Measurements from ENCODE around the gene PSMD6.

The PSMD6 gene

GRCh38 chr3:64023187-64023860, at the start of gene PSMD6:
PSMD6 (minus strand) TSS chr3:64023494; CDS start chr3:64023419, 75 bp downstream.
- peaks cover 17% of the 10 kb centered on the region for H3K36me3 ChIP-seq (ENCODE audit: insufficient read depth, low read length)
- peak within 1 kb of the TSS; percentile 64 for H3K27ac ChIP-seq (ENCODE audit: low read depth, low read length)
- no peaks in the 10 kb centered on the region; the same call in 1 of the 2 replicates for H3K27me3 ChIP-seq (ENCODE audit: insufficient read depth, low read length)
- H3K4me3 ChIP-seq (ENCODE audit: low read depth, low read length): peak within 1 kb of the TSS; percentile 97
- H3K4me1 ChIP-seq (ENCODE audit: control insufficient read depth, insufficient read depth, low read length, unreplicated experiment): peaks cover 13% of the 10 kb centered on the region
- H3K79me2 ChIP-seq (ENCODE audit: control insufficient read depth, insufficient read depth, low read length, unreplicated experiment): peaks cover 32% of the 10 kb centered on the region
- H2AFZ ChIP-seq (ENCODE audit: low read length, unreplicated experiment): peak within 1 kb of the TSS; percentile 95

- H3K27me3 ChIP-seq (ENCODE audit: insufficient read depth, low read length): no peaks in the 10 kb centered on the region
- peaks cover 13% of the 10 kb centered on the region for H3K4me1 ChIP-seq (ENCODE audit: control insufficient read depth, insufficient read depth, low read length, unreplicated experiment)
- H3K27ac ChIP-seq (ENCODE audit: low read depth, low read length): no peak overlapping the region
- H3K36me3 ChIP-seq (ENCODE audit: insufficient read depth, low read length): no peaks in the 10 kb centered on the region
- H2AFZ ChIP-seq (ENCODE audit: low read length, unreplicated experiment): no peak overlapping the region
- no peaks in the 10 kb centered on the region for H3K79me2 ChIP-seq (ENCODE audit: control insufficient read depth, insufficient read depth, low read length, unreplicated experiment)
- no peak overlapping the region for H3K4me3 ChIP-seq (ENCODE audit: low read depth, low read length)
These were observed 48.8 kb upstream of the PSMD6 start for GRCh38 chr3:64072126-64072525.

GRCh38 chr3:64070704-64071103, 47.4 kb upstream of the PSMD6 start:
- no peak overlapping the region for H2AFZ ChIP-seq (ENCODE audit: low read length, unreplicated experiment)
- no peaks in the 10 kb centered on the region for H3K36me3 ChIP-seq (ENCODE audit: insufficient read depth, low read length)
- no peaks in the 10 kb centered on the region for H3K79me2 ChIP-seq (ENCODE audit: control insufficient read depth, insufficient read depth, low read length, unreplicated experiment)
- H3K4me3 ChIP-seq (ENCODE audit: low read depth, low read length): no peak overlapping the region
- no peak overlapping the region for H3K27ac ChIP-seq (ENCODE audit: low read depth, low read length)
- peaks cover 13% of the 10 kb centered on the region for H3K4me1 ChIP-seq (ENCODE audit: control insufficient read depth, insufficient read depth, low read length, unreplicated experiment)
- no peaks in the 10 kb centered on the region for H3K27me3 ChIP-seq (ENCODE audit: insufficient read depth, low read length)

GRCh38 chr3:64067506-64068346, 44.4 kb upstream of the PSMD6 start:
- peaks cover 21% of the 10 kb centered on the region for H3K4me1 ChIP-seq (ENCODE audit: control insufficient read depth, insufficient read depth, low read length, unreplicated experiment)
- no peak overlapping the region for H3K27ac ChIP-seq (ENCODE audit: low read depth, low read length)
- H3K36me3 ChIP-seq (ENCODE audit: insufficient read depth, low read length): no peaks in the 10 kb centered on the region
- H3K4me3 ChIP-seq (ENCODE audit: low read depth, low read length): no peak overlapping the region
- H3K79me2 ChIP-seq (ENCODE audit: control insufficient read depth, insufficient read depth, low read length, unreplicated experiment): no peaks in the 10 kb centered on the region
- H3K27me3 ChIP-seq (ENCODE audit: insufficient read depth, low read length): no peaks in the 10 kb centered on the region
- H2AFZ ChIP-seq (ENCODE audit: low read length, unreplicated experiment): peak overlapping the region; percentile 0

- H3K4me3 ChIP-seq (ENCODE audit: low read depth, low read length): no peak overlapping the region
- H3K79me2 ChIP-seq (ENCODE audit: control insufficient read depth, insufficient read depth, low read length, unreplicated experiment): no peaks in the 10 kb centered on the region
- H3K36me3 ChIP-seq (ENCODE audit: insufficient read depth, low read length): no peaks in the 10 kb centered on the region
- no peaks in the 10 kb centered on the region for H3K27me3 ChIP-seq (ENCODE audit: insufficient read depth, low read length)
- no peak overlapping the region for H3K27ac ChIP-seq (ENCODE audit: low read depth, low read length)
- H3K4me1 ChIP-seq (ENCODE audit: control insufficient read depth, insufficient read depth, low read length, unreplicated experiment): peaks cover 21% of the 10 kb centered on the region
- no peak overlapping the region for H2AFZ ChIP-seq (ENCODE audit: low read length, unreplicated experiment)
These were observed 41.5 kb upstream of the PSMD6 start for GRCh38 chr3:64064804-64065203.

- H3K27ac ChIP-seq (ENCODE audit: low read depth, low read length): no peak overlapping the region; the same call in 1 of the 2 replicates
- peaks cover 21% of the 10 kb centered on the region for H3K4me1 ChIP-seq (ENCODE audit: control insufficient read depth, insufficient read depth, low read length, unreplicated experiment)
- H3K27me3 ChIP-seq (ENCODE audit: insufficient read depth, low read length): no peaks in the 10 kb centered on the region
- no peak overlapping the region for H2AFZ ChIP-seq (ENCODE audit: low read length, unreplicated experiment)
- H3K79me2 ChIP-seq (ENCODE audit: control insufficient read depth, insufficient read depth, low read length, unreplicated experiment): no peaks in the 10 kb centered on the region
- H3K4me3 ChIP-seq (ENCODE audit: low read depth, low read length): no peak overlapping the region
- H3K36me3 ChIP-seq (ENCODE audit: insufficient read depth, low read length): no peaks in the 10 kb centered on the region
These were observed 40.7 kb upstream of the PSMD6 start for GRCh38 chr3:64063983-64064438.

GRCh38 chr3:64063207-64063982, 40.1 kb upstream of the PSMD6 start:
- Histone ChIP-seq H3K27me3 (ENCODE audit: insufficient read depth, low read length) (peaks cover 3% of the 10 kb centered on the region; the same call in 1 of the 2 replicates), H3K4me3 (ENCODE audit: low read depth, low read length) (no peak overlapping the region), H2AFZ (ENCODE audit: low read length, unreplicated experiment) (no peak overlapping the region), H3K4me1 (ENCODE audit: control insufficient read depth, insufficient read depth, low read length, unreplicated experiment) (peaks cover 21% of the 10 kb centered on the region), H3K36me3 (ENCODE audit: insufficient read depth, low read length) (no peaks in the 10 kb centered on the region), H3K79me2 (ENCODE audit: control insufficient read depth, insufficient read depth, low read length, unreplicated experiment) (no peaks in the 10 kb centered on the region), H3K27ac (ENCODE audit: low read depth, low read length) (no peak overlapping the region; the same call in 1 of the 2 replicates)

- Histone ChIP-seq H3K79me2 (ENCODE audit: control insufficient read depth, insufficient read depth, low read length, unreplicated experiment) (no peaks in the 10 kb centered on the region), H3K27ac (ENCODE audit: low read depth, low read length) (no peak overlapping the region), H3K4me1 (ENCODE audit: control insufficient read depth, insufficient read depth, low read length, unreplicated experiment) (peaks cover 13% of the 10 kb centered on the region), H2AFZ (ENCODE audit: low read length, unreplicated experiment) (no peak overlapping the region), H3K27me3 (ENCODE audit: insufficient read depth, low read length) (peaks cover 9% of the 10 kb centered on the region; the same call in 1 of the 2 replicates), H3K4me3 (ENCODE audit: low read depth, low read length) (no peak overlapping the region), H3K36me3 (ENCODE audit: insufficient read depth, low read length) (no peaks in the 10 kb centered on the region)
These were observed 38.3 kb upstream of the PSMD6 start for GRCh38 chr3:64061628-64062027.

GRCh38 chr3:64059484-64060175, 36.3 kb upstream of the PSMD6 start:
- Histone ChIP-seq H3K4me3 (ENCODE audit: low read depth, low read length) (no peak overlapping the region), H3K79me2 (ENCODE audit: control insufficient read depth, insufficient read depth, low read length, unreplicated experiment) (no peaks in the 10 kb centered on the region), H3K27me3 (ENCODE audit: insufficient read depth, low read length) (peaks cover 9% of the 10 kb centered on the region; the same call in 1 of the 2 replicates), H2AFZ (ENCODE audit: low read length, unreplicated experiment) (no peak overlapping the region), H3K4me1 (ENCODE audit: control insufficient read depth, insufficient read depth, low read length, unreplicated experiment) (peaks cover 13% of the 10 kb centered on the region), H3K27ac (ENCODE audit: low read depth, low read length) (no peak overlapping the region), H3K36me3 (ENCODE audit: insufficient read depth, low read length) (no peaks in the 10 kb centered on the region)

GRCh38 chr3:64058566-64058965, 35.3 kb upstream of the PSMD6 start:
- peaks cover 8% of the 10 kb centered on the region for H3K4me1 ChIP-seq (ENCODE audit: control insufficient read depth, insufficient read depth, low read length, unreplicated experiment)
- peaks cover 9% of the 10 kb centered on the region; the same call in 1 of the 2 replicates for H3K27me3 ChIP-seq (ENCODE audit: insufficient read depth, low read length)
- H3K4me3 ChIP-seq (ENCODE audit: low read depth, low read length): no peak overlapping the region
- H2AFZ ChIP-seq (ENCODE audit: low read length, unreplicated experiment): no peak overlapping the region
- H3K79me2 ChIP-seq (ENCODE audit: control insufficient read depth, insufficient read depth, low read length, unreplicated experiment): no peaks in the 10 kb centered on the region
- H3K27ac ChIP-seq (ENCODE audit: low read depth, low read length): no peak overlapping the region
- no peaks in the 10 kb centered on the region for H3K36me3 ChIP-seq (ENCODE audit: insufficient read depth, low read length)

Measured in ACC112 (cell line).